GM18870 (cell line): Measurements from ENCODE around the gene C11orf52.

Source experiments
- ATAC-seq: cut with Tn5 transposase; IDR thresholded peaks from one replicate; pipeline ENCODE4 v1.9.1; 2021; ENCODE audit warnings: moderate library complexity; ENCODE audit not compliant: unreplicated experiment

Gene C11orf52

GRCh38 chr11:111974446-111974845 lies 55.7 kb downstream of the C11orf52 start:
- ATAC-seq = no peak

- no peak for ATAC-seq
These were observed 56.5 kb downstream of the C11orf52 start for GRCh38 chr11:111975076-111975806.

GRCh38 chr11:111976119-111976766 lies 57.5 kb downstream of the C11orf52 start:
- no peak for ATAC-seq
